HepG2 (cell line): ENCODE data around the gene SLC6A17. TPM values are rescaled to one million over a fixed set of nuclear protein-coding genes. Genes with fewer than 3 reads are reported as not detected.

Source experiments
- ARNTL ChIP-seq: sonication (generic); formaldehyde crosslinking; IDR thresholded peaks from 2 replicates; pipeline ENCODE4 v1.4.0; 2020; ENCODE audit warnings: mild to moderate bottlenecking, missing genetic modification reagents
- FOXP1 ChIP-seq, 2 experiments: fragments of 450-650 bp in 1 of 2; IDR thresholded peaks; 2 replicates each; pipeline ENCODE4 v1.6.1; 2017 to 2018; ENCODE audit warnings: antibody characterized with exemption in 1 of 2
- HNRNPH1 ChIP-seq: fragments of 200-400 bp; formaldehyde crosslinking; optimal IDR thresholded peaks from 2 replicates; pipeline ENCODE3; 2017; ENCODE audit warnings: mild to moderate bottlenecking, low read depth, low read length
- JUN ChIP-seq: sonication (generic); formaldehyde crosslinking; IDR thresholded peaks from 2 replicates; pipeline ENCODE4 v1.4.0; 2020; ENCODE audit warnings: mild to moderate bottlenecking, missing genetic modification reagents
- KDM2A ChIP-seq: sonication (generic); formaldehyde crosslinking; IDR thresholded peaks from 2 replicates; pipeline ENCODE4 v1.4.0; 2020; ENCODE audit warnings: low read depth, missing genetic modification reagents, borderline replicate concordance
- RXRA ChIP-seq: sonication (generic); formaldehyde crosslinking; IDR thresholded peaks from 2 replicates; pipeline ENCODE4 v1.5.1; 2020; ENCODE audit warnings: missing genetic modification reagents
- TARDBP ChIP-seq: sonication (generic); formaldehyde crosslinking; IDR thresholded peaks from 2 replicates; pipeline ENCODE4 v1.8.0; 2022; ENCODE audit warnings: mild to moderate bottlenecking, missing genetic modification reagents
- ZFP36 ChIP-seq: fragments of 150-350 bp; IDR thresholded peaks from 2 replicates; pipeline ENCODE4 v1.6.1; 2018; ENCODE audit warnings: borderline replicate concordance, low read length, low read depth; ENCODE audit not compliant: partially characterized antibody
- ZFP36L2 ChIP-seq: sonication (generic); formaldehyde crosslinking; IDR thresholded peaks from 2 replicates; pipeline ENCODE4 v1.4.0; 2020; ENCODE audit warnings: missing genetic modification reagents
- ZNF547 ChIP-seq: sonication (generic); formaldehyde crosslinking; IDR thresholded peaks from 2 replicates; pipeline ENCODE4 v1.5.1; 2020; ENCODE audit warnings: mild to moderate bottlenecking, missing genetic modification reagents
- ZNF564 ChIP-seq: sonication (generic); formaldehyde crosslinking; IDR thresholded peaks from 2 replicates; pipeline ENCODE4 v1.8.1; 2023; ENCODE audit warnings: mild to moderate bottlenecking, missing genetic modification reagents
- polyA plus RNA-seq, 8 experiments: library from polyadenylated mRNA; depleted of rRNA in 3 of 8; stranded (reverse) in 7 of 8; unstranded in 1 of 8; fragments of >200 nt; fragmentation: Illumina TruSeq in 4 of 8; extraction: Trizol in 4 of 8; gene quantifications; 2 replicates each; pipeline versions ENCODE4 v1.2.1 to v1.2.3, GENCODE V29; 2011 to 2016; ENCODE audit warnings: low read depth in 4 of 8, missing spikeins in 1 of 8, mixed read lengths in 1 of 8; ENCODE audit not compliant: insufficient read depth in 1 of 8
- total RNA-seq, 5 experiments: library from RNA; depleted of rRNA; stranded (reverse); fragments of >200 nt; fragmentation: Illumina TruSeq; extraction: Trizol; gene quantifications; 2 replicates each; pipeline ENCODE4 v1.2.3, GENCODE V29; 2016; ENCODE audit warnings: low read depth in 1 of 5
- TF ChIP-seq, protein P1 (sequence below): sonication (generic); formaldehyde crosslinking; IDR thresholded peaks from 2 replicates; pipeline ENCODE4 v1.8.1; 2023; ENCODE audit warnings: mild to moderate bottlenecking, missing genetic modification reagents, borderline replicate concordance
- TF ChIP-seq, protein P2 (sequence below): IDR thresholded peaks from 2 replicates; pipeline ENCODE4 v1.6.1; 2012; ENCODE audit warnings: low read depth, low read length, improper control_type of control experiment
- TF ChIP-seq, protein P3 (sequence below): IDR thresholded peaks from 2 replicates; pipeline ENCODE4 v1.6.1; 2012; ENCODE audit warnings: low read length, improper control_type of control experiment
- TF ChIP-seq, protein P4 (sequence below): sonication (generic); formaldehyde crosslinking; IDR thresholded peaks from 2 replicates; pipeline ENCODE4 v1.5.1; 2020; ENCODE audit warnings: missing genetic modification reagents, mild to moderate bottlenecking, borderline replicate concordance
- TF ChIP-seq, protein P5 (sequence below): sonication (generic); formaldehyde crosslinking; IDR thresholded peaks from 2 replicates; pipeline ENCODE4 v1.9.0; 2021; ENCODE audit warnings: missing genetic modification reagents, borderline replicate concordance

Gene SLC6A17
- total and polyA plus RNA-seq, 2 of the 13 experiments (the other 11 are each of a cell fraction or from before 2014, with no cell fraction given): not detected

DNA sequence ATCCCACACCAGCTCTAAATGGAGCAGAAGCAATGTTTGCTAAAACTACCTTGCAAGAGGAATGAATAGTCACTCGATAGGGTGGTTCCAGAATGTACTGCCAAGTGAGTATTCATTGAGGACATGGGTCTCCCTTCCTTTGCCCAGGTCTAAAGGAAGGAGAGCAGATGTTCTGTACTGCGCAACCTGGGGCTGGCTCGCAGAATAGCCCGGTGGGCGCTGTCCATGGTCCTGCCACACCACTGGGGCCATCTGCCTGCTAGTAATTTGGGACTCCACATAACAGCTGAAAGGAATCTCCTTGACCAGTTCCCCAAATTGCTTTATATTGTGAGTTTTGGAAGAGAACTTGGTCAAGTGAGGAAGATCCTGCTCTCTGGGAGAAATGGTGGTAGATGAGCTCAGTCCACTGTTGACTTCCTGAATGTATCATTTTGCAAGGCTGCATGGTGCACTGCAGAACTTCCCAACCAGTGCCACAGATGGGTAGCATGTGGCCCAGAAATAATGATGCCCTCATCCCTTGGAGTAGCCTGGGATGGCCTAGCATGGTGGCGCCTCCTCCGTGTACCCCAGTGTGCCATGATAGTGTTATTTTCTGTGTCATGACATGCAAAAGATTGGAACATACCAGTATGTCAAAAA lies 5.7 kb downstream of the SLC6A17 start (continued):
- TF ChIP-seq ZFP36 (no peak), ZNF547 (CRISPR knock-in tag) (no peak), TARDBP (no peak), ZFP36L2 (no peak), ARNTL (CRISPR knock-in tag) (no peak), ZNF564 (CRISPR knock-in tag) (no peak), KDM2A (CRISPR knock-in tag) (peak; percentile 54; the same call in 1 of the 2 replicates), RXRA (CRISPR knock-in tag) (no peak), HNRNPH1 (no peak), FOXP1 (IDR thresholded peaks at IDR 0.05) (no peak), FOXP1 (CRISPR knock-in tag; IDR thresholded peaks at IDR 0.05) (no peak), JUN (CRISPR knock-in tag) (no peak)
- TF ChIP-seq, protein P1, sequence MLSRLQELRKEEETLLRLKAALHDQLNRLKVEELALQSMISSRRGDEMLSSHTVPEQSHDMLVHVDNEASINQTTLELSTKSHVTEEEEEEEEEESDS (CRISPR knock-in tag): 0 out of 2 replicates have a peak, but pooled peaks have one; percentile 41
- TF ChIP-seq, protein P2, sequence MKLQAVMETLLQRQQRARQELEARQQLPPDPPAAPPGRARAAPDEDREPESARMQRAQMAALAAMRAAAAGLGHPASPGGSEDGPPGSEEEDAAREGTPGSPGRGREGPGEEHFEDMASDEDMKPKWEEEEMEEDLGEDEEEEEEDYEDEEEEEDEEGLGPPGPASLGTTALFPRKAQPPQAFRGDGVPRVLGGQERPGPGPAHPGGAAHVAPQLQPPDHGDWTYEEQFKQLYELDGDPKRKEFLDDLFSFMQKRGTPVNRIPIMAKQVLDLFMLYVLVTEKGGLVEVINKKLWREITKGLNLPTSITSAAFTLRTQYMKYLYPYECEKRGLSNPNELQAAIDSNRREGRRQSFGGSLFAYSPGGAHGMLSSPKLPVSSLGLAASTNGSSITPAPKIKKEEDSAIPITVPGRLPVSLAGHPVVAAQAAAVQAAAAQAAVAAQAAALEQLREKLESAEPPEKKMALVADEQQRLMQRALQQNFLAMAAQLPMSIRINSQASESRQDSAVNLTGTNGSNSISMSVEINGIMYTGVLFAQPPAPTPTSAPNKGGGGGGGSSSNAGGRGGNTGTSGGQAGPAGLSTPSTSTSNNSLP: no peak
- TF ChIP-seq, protein P3, sequence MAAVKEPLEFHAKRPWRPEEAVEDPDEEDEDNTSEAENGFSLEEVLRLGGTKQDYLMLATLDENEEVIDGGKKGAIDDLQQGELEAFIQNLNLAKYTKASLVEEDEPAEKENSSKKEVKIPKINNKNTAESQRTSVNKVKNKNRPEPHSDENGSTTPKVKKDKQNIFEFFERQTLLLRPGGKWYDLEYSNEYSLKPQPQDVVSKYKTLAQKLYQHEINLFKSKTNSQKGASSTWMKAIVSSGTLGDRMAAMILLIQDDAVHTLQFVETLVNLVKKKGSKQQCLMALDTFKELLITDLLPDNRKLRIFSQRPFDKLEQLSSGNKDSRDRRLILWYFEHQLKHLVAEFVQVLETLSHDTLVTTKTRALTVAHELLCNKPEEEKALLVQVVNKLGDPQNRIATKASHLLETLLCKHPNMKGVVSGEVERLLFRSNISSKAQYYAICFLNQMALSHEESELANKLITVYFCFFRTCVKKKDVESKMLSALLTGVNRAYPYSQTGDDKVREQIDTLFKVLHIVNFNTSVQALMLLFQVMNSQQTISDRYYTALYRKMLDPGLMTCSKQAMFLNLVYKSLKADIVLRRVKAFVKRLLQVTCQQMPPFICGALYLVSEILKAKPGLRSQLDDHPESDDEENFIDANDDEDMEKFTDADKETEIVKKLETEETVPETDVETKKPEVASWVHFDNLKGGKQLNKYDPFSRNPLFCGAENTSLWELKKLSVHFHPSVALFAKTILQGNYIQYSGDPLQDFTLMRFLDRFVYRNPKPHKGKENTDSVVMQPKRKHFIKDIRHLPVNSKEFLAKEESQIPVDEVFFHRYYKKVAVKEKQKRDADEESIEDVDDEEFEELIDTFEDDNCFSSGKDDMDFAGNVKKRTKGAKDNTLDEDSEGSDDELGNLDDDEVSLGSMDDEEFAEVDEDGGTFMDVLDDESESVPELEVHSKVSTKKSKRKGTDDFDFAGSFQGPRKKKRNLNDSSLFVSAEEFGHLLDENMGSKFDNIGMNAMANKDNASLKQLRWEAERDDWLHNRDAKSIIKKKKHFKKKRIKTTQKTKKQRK: no peak
- TF ChIP-seq, protein P4, sequence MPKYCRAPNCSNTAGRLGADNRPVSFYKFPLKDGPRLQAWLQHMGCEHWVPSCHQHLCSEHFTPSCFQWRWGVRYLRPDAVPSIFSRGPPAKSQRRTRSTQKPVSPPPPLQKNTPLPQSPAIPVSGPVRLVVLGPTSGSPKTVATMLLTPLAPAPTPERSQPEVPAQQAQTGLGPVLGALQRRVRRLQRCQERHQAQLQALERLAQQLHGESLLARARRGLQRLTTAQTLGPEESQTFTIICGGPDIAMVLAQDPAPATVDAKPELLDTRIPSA (CRISPR knock-in tag): no peak
- TF ChIP-seq, protein P5, sequence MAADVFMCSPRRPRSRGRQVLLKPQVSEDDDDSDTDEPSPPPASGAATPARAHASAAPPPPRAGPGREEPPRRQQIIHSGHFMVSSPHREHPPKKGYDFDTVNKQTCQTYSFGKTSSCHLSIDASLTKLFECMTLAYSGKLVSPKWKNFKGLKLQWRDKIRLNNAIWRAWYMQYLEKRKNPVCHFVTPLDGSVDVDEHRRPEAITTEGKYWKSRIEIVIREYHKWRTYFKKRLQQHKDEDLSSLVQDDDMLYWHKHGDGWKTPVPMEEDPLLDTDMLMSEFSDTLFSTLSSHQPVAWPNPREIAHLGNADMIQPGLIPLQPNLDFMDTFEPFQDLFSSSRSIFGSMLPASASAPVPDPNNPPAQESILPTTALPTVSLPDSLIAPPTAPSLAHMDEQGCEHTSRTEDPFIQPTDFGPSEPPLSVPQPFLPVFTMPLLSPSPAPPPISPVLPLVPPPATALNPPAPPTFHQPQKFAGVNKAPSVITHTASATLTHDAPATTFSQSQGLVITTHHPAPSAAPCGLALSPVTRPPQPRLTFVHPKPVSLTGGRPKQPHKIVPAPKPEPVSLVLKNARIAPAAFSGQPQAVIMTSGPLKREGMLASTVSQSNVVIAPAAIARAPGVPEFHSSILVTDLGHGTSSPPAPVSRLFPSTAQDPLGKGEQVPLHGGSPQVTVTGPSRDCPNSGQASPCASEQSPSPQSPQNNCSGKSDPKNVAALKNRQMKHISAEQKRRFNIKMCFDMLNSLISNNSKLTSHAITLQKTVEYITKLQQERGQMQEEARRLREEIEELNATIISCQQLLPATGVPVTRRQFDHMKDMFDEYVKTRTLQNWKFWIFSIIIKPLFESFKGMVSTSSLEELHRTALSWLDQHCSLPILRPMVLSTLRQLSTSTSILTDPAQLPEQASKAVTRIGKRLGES (CRISPR knock-in tag): no peak
